ENCODE results near the gene TENM3.

GRCh38 chr4:182486881-182487280 is 243.7 kb downstream of the TENM3 start:
- TF ChIP-seq NFXL1 (IDR thresholded peaks at IDR 0.05; ENCODE audit: borderline replicate concordance) (no peak), CUX1 (IDR thresholded peaks at IDR 0.05; ENCODE audit: insufficient replicate concordance, low read depth, low read length) (no peak), ZNF274 (IDR thresholded peaks at IDR 0.05; ENCODE audit: insufficient read depth, insufficient read length) (no peak), TAF1 (IDR thresholded peaks at IDR 0.05; ENCODE audit: borderline replicate concordance, low read depth, low read length) (no peak), CTCF (IDR thresholded peaks at IDR 0.05 in 2 of 3, conservative IDR thresholded peaks at IDR 0.05 in 1 of 3; ENCODE audit: control insufficient read depth in 2 of 3, extremely low read depth in 1 of 3, insufficient read depth in 1 of 3, low read depth in 3 of 3, low read length in 3 of 3) (no peak), BACH1 (IDR thresholded peaks at IDR 0.05; ENCODE audit: borderline replicate concordance) (no peak), GABPA (IDR thresholded peaks at IDR 0.05; ENCODE audit: low read depth) (no peak), RFX5 (IDR thresholded peaks at IDR 0.05; ENCODE audit: low read depth, low read length) (no peak), EZH2 (IDR thresholded peaks at IDR 0.05; ENCODE audit: borderline replicate concordance, control insufficient read depth, low read depth, low read length) (no peak), REST (IDR thresholded peaks at IDR 0.05; ENCODE audit: low read depth, low read length) (no peak)
- TF ChIP-seq, protein P1, sequence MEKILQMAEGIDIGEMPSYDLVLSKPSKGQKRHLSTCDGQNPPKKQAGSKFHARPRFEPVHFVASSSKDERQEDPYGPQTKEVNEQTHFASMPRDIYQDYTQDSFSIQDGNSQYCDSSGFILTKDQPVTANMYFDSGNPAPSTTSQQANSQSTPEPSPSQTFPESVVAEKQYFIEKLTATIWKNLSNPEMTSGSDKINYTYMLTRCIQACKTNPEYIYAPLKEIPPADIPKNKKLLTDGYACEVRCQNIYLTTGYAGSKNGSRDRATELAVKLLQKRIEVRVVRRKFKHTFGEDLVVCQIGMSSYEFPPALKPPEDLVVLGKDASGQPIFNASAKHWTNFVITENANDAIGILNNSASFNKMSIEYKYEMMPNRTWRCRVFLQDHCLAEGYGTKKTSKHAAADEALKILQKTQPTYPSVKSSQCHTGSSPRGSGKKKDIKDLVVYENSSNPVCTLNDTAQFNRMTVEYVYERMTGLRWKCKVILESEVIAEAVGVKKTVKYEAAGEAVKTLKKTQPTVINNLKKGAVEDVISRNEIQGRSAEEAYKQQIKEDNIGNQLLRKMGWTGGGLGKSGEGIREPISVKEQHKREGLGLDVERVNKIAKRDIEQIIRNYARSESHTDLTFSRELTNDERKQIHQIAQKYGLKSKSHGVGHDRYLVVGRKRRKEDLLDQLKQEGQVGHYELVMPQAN (conservative IDR thresholded peaks at IDR 0.05) = no peak

All from GM12878 (cell line).